Bronchial epithelial cell (primary cell): Measurements from ENCODE around the gene OPCML. TPM values are rescaled to one million over a fixed set of nuclear protein-coding genes. Genes with fewer than 3 reads are reported as not detected.
A peak's percentile ranks its signal among the peaks of the same experiment; 100 is the strongest.

Experiments
- DNase-seq: peaks from one replicate; pipeline ENCODE4 v3.0.0-alpha.2; 2010; ENCODE audit warnings: low read depth
- FAIRE-seq: peaks from 2 replicates; lab custom pipeline; 2011; peaks lifted over from hg19 to GRCh38; lab: Jason Lieb, UNC
- H3K27me3 ChIP-seq: 2 replicates; pipeline ENCODE4 v1.5.1; 2011; ENCODE audit warnings: low read length; ENCODE audit not compliant: control insufficient read depth, insufficient read depth
- H3K36me3 ChIP-seq: 2 replicates; pipeline ENCODE4 v1.5.1; 2011; ENCODE audit warnings: low read length; ENCODE audit not compliant: control insufficient read depth, insufficient read depth
- H3K4me3 ChIP-seq: 2 replicates; pipeline ENCODE4 v1.5.1; 2011; ENCODE audit warnings: mild to moderate bottlenecking, low read depth, low read length, control low read depth
- CTCF ChIP-seq: IDR thresholded peaks from 2 replicates; pipeline ENCODE4 v1.5.1; 2011; ENCODE audit warnings: mild to moderate bottlenecking, moderate library complexity, low read length, control low read depth, inconsistent platforms; ENCODE audit not compliant: insufficient read depth, severe bottlenecking
- total RNA-seq: library from RNA; depleted of rRNA; stranded (reverse); fragments of >200 nt; gene quantifications from 2 replicates; pipeline ENCODE4 v1.2.1, GENCODE V29; 2014

The OPCML gene
- total RNA-seq, 1 donor from 2014 or later = not detected

- FAIRE-seq = no peak
Observed at GRCh38 chr11:132601875-132602274, 930.4 kb downstream of the OPCML start.

GRCh38 chr11:132595711-132596134 lies 936.6 kb downstream of the OPCML start:
- DNase-seq (no peak), FAIRE-seq (no peak)
- Histone ChIP-seq H3K36me3 (no peaks in the 10 kb centered on the region), H3K27me3 (no peaks in the 10 kb centered on the region), H3K4me3 (no peak overlapping the region)
- TF ChIP-seq CTCF = no peak

More at GRCh38 chr11:132601875-132602274, 930.4 kb downstream of the OPCML start:
- no peak for TF ChIP-seq CTCF
- H3K27me3 ChIP-seq = no peaks in the 10 kb centered on the region
- no peaks in the 10 kb centered on the region for H3K36me3 ChIP-seq
- DNase-seq = peak; percentile 30
- H3K4me3 ChIP-seq = no peak overlapping the region

- no peaks in the 10 kb centered on the region for H3K27me3 ChIP-seq
- DNase-seq (no peak), FAIRE-seq (no peak)
- TF ChIP-seq CTCF = no peak
- no peak overlapping the region for H3K4me3 ChIP-seq
- H3K36me3 ChIP-seq = no peaks in the 10 kb centered on the region
Observed at GRCh38 chr11:132595246-132595645, 937.1 kb downstream of the OPCML start.

- Histone ChIP-seq H3K36me3 (no peaks in the 10 kb centered on the region), H3K27me3 (no peaks in the 10 kb centered on the region), H3K4me3 (no peak overlapping the region)
- FAIRE-seq = no peak
- no peak for DNase-seq
- no peak for TF ChIP-seq CTCF
Observed at GRCh38 chr11:132590986-132591385, 941.3 kb downstream of the OPCML start.

- TF ChIP-seq CTCF = no peak
- H3K4me3 ChIP-seq = no peak overlapping the region
- no peak for FAIRE-seq
- H3K36me3 ChIP-seq = no peaks in the 10 kb centered on the region
- H3K27me3 ChIP-seq = no peaks in the 10 kb centered on the region
- DNase-seq = no peak
Observed at GRCh38 chr11:132590554-132590953, 941.7 kb downstream of the OPCML start.

- no peaks in the 10 kb centered on the region for H3K36me3 ChIP-seq
- no peaks in the 10 kb centered on the region for H3K27me3 ChIP-seq
- DNase-seq (no peak), FAIRE-seq (no peak)
- no peak overlapping the region for H3K4me3 ChIP-seq
- TF ChIP-seq CTCF = no peak
Observed at GRCh38 chr11:132589791-132590190, 942.5 kb downstream of the OPCML start.
